Keratinocyte (primary cell): ENCODE measurements around the gene GNG13.

Source experiments
- CTCF ChIP-seq, 3 experiments: IDR thresholded peaks in 1 of 3; conservative IDR thresholded peaks in 1 of 3; optimal IDR thresholded peaks in 1 of 3; 2 replicates in 2 of 3; 3 replicates in 1 of 3; pipeline versions ENCODE3 to v1.5.1; 2011; ENCODE audit warnings: low read length in 3 of 3, mild to moderate bottlenecking in 3 of 3, moderate library complexity in 2 of 3, control low read depth in 1 of 3, inconsistent platforms in 1 of 3; ENCODE audit not compliant: insufficient read depth in 2 of 3; ENCODE audit errors: extremely low read depth in 1 of 3
- EZH2 ChIP-seq: IDR thresholded peaks from one replicate; pipeline ENCODE4 v1.6.1; 2012; ENCODE audit warnings: inconsistent platforms, mild to moderate bottlenecking, low read length, moderate library complexity

- no peak for TF ChIP-seq CTCF (optimal IDR thresholded peaks at IDR 0.05 in 1 of 3, IDR thresholded peaks at IDR 0.05 in 1 of 3, conservative IDR thresholded peaks at IDR 0.05 in 1 of 3; ENCODE audit: extremely low read depth in 1 of 3, insufficient read depth in 2 of 3, low read length in 3 of 3)
- TF ChIP-seq EZH2, result no peak
Measured at GRCh38 chr16:754656-755055, 45.9 kb downstream of the GNG13 start.
